PC-9 (cell line): ENCODE data around the gene MED22.

Experiments used
- CTCF ChIP-seq: fragments of 200-600 bp; sonication (generic); conservative IDR thresholded peaks from 2 replicates; pipeline ENCODE4 v1.6.1; 2017; ENCODE audit warnings: mixed run types, antibody characterized with exemption, mild to moderate bottlenecking, moderate library complexity
- EZH2 ChIP-seq: fragments of 200-600 bp; sonication (generic); IDR thresholded peaks from 2 replicates; pipeline ENCODE4 v1.8.0; 2017; ENCODE audit warnings: antibody characterized with exemption, low read depth

GRCh38 chr9:133375724-133376654 lies 28.1 kb upstream of the MED22 start, which contains the start of the genes STKLD1 and SURF4:
- TF ChIP-seq CTCF (no peak), EZH2 (no peak)
